NCI-H748 treated with DMSO at 0.1 percent for 48 hours (cell line): ENCODE results near the gene SLC17A9.

Source experiments
- DNase-seq: peaks from one replicate; lab custom pipeline; 2025; lab: John Stamatoyannopoulos, UW

Gene SLC17A9, protein sequence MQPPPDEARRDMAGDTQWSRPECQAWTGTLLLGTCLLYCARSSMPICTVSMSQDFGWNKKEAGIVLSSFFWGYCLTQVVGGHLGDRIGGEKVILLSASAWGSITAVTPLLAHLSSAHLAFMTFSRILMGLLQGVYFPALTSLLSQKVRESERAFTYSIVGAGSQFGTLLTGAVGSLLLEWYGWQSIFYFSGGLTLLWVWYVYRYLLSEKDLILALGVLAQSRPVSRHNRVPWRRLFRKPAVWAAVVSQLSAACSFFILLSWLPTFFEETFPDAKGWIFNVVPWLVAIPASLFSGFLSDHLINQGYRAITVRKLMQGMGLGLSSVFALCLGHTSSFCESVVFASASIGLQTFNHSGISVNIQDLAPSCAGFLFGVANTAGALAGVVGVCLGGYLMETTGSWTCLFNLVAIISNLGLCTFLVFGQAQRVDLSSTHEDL

DNA sequence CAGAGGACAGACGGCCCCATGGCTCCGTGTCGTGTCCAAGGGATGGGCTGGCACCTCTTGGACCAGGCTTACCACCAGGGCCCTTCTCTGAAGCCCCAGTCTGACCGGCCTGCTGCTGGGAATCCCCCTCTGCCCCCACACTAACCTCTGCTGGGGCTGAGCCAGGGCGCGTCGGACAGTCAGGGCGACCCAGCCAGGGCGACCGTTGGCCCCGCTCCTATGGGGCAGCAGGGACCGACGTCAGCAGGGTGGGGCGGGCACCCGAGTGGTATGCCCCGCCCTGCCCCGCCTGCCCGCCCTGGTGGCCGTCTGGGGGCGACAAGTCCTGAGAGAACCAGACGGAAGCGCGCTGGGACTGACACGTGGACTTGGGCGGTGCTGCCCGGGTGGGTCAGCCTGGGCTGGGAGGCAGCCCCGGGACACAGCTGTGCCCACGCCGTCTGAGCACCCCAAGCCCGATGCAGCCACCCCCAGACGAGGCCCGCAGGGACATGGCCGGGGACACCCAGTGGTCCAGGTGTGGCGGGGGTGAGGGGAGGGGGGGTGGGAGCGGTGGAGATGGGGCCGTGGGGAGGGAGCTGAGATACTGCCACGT is at the start of gene SLC17A9:
Gene SLC17A9, plus strand, starts transcription at position 337 of the 595 bp plus-strand sequence. Its CDS starts 122 bp downstream, at position 459.
- no peak for DNase-seq

DNA sequence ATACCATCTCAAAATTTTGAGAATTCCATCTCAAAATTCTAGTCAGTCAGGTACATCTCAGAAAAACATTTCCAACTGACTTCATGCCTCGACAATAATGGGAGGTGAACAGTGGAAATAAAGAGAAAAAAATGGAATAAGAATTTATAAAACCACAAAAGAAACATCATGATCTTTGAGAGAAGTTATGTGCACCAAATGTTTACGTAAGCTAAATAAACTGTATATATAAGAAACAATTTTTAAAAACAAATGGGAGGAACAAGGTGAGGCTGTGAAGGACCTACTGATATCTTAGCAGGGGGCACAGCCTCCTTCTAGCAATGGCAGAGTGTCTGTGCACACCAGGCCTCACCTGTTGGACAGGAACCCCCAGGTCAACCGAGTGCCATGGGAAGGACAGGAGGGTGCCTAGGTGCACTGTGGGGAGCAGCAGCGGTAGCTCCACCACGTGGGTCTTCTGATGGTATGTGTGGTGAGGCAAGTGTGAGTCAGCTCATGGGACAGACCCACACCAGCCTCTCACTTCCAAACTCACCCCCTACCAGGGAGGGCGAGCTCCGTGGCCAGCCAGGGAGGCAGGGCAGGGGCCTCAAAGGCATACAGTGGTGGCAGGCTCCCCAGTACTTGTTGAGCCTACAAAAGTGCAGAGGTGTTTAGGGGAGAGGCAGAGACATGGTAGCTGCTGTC is 49.4 kb upstream of the SLC17A9 start:
- no peak for DNase-seq

DNA sequence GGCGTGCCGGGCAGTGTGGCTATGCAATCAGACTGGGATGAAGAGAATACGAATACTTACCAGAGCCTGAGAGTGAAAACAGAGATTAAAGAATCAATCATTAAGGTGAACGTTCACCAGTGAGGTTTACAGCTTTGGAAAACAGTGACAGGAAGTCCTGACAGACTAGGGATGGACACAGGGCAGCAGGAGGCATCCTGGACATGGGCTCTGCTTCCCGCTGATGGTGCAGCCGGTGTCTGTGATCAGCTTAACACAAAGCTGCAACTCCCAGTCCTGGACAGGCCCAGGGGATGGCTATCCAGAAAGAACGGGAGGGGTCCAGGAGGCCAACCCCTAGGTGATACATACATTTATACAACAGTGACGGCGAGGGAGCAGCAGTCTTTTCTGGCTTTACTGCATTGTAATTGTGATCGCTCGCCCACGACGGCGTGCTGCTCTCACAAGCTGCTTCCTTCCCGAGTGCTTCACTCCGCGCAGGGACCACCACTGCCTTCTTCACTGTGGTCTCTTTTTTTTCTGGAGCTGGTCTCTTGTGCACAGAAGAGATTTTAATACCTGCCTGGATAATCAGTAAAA is 46.9 kb upstream of the SLC17A9 start:
- no peak for DNase-seq

DNA sequence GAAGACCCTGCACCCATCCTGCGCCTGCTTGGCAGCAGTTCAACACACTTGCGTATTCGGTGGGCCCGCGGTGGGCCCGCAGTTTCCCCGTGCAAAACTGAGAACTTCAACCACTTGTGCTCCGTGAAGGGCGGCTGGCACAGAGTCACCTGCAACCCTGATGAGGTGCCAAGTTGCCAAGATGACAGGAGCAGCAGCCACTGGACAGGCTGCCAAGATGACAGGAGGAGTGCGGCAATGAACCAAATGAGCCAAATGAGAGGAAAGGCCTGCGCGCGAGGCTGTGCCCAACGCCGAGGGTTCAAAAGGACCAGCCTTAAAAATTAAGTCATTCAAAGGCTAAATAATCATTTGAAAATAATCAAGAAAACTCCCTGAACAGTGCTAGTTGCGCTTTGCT is 46.3 kb upstream of the SLC17A9 start:
- no peak for DNase-seq

GRCh38 chr20:62906647-62907375 is 45.7 kb upstream of the SLC17A9 start:
- no peak for DNase-seq

DNA sequence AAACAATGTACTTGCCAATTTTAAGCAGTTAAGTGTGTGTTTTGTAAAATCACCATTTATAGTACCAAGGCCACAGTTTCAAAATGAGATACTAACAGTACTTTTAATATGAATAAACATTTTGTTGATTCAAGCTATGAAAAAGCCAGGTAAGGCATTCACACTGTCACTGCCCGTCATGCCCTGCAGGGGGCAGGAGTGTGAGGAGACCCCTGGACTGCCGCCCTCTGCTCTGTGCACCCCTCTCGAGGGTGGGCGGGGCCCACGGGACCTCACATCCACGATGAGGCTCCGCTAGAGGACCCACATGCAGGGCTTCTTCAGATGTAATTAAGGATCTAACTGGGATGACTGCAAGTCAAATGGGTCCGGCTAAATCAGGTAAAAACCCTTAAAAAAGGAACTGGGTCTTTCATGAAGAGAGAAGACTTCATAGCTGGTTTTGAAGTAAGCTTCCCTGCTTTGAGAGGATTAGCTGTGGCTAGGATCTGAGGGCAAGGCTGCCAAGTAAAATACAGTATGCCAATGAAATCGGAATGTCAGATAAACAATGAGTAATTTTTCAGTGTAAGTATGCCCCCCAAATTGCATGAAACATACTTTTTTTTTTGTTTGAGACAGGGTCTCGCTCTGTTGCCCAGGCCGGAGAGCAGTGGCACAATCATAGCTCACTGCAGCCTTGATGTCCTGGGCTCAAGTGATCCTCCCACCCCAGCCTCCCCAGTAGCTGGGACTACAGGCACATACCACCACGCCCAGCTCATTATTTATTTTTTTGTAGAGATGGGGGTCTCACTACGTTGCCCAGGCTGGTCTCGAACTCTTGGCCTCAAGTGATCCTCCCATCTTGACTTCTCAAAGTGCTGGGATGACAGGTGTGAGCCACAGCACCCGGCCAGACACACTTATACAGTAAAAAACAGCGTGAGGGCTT is 44.9 kb upstream of the SLC17A9 start:
- no peak for DNase-seq

DNA sequence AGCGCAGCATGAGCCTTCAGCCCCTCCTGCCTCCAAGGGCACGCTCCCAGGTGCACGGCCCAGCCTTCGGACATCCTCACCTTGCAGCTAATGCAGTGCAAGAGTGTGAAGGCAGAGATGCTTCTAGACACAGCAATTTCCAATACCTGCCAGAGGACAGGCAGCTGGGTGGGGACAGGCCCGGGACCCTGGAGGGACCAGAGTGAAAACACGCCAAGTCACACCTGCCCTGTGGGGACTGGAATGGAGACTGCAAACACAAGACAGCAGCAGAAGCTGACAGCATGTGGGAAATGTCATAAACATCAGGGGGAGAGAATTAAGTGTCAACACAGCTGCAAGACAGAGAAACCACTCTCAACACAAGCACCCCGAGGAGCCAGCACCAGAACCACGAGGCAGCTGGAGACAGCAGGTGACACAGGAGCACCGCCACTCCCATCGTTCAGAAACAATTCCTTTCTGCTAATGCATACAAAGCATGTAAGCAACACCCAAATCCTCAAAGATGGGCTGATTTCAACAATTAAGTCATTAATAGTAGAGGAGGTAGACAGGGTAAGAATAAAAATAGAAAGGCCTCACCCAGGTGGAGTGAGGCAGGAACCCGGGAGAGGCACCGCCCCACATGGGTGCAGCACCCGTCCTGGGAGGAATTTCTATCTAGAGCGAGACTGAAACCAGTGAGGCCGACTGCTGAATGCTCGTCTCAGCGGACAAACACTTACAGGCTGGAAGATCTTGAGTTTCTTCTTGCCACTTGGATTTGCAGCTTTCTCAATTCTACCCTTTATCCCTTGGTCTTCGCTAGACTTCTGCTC is 43.3 kb upstream of the SLC17A9 start:
- DNase-seq, result peak; percentile 87

DNA sequence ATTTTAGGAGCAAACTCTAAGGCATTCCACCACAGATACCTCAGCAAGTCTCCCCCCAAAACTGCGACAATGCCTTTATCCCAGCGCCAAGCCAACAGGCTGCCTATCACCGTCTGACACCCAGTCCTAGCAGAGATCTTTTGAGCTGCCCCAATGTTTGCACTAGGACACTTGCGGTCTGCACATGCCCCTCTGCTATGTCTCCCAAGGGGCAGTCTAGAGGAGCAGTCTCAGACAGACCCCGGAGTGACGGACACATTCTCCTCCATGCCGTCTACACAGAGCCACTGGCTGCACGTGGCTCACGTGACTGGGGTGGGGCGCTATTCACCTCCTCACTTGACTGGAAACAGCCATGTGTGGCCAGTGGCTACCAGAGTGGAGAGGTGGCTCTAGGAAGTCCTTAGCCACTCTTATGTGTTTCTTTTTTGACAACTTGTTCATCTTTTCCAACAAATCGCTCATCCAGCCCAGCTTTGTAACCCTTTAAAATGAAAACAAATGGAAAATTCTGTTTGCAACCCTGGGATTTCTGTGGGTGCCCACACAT is 42.2 kb upstream of the SLC17A9 start:
- no peak for DNase-seq

DNA sequence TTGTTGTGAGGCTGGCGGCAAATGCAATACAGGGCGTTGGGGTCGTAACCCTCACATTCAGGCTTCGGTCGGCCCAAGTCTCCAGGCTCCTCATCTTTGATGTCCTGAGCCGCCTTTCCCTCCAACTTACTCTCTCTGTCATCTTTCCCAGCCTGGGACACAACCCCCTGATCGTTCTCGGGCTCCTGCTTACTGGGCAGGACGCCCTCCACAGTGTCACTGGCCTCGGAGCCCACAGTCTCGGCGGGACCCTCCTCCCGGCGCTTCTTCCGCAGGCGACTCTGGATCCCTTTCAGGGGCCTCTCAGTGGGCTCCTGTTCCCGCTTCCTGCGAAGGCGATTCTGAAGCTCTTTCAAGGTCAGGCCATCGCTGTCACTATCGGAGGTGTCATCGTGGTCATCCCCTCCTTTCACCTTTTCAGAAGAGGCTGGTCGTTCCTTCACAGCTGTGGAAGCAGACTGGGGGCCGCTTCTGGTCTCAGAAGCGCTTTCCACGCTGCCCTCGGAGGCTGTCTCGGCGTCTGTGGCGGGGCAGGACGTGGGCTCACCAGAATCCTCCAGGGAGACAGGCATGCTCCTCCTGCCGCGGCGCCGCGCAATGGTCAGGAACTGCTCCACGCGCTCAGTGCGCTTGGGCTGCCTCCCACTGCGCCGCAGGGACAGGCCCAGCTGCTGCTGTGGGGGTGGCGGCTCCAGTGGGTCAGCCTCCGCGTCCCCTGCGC is 41.6 kb upstream of the SLC17A9 start:
- no peak for DNase-seq

- DNase-seq, result no peak
Observed at GRCh38 chr20:62911701-62912280, 40.7 kb upstream of the SLC17A9 start.

GRCh38 chr20:62913043-62913630 is 39.4 kb upstream of the SLC17A9 start:
- DNase-seq, result no peak

DNA sequence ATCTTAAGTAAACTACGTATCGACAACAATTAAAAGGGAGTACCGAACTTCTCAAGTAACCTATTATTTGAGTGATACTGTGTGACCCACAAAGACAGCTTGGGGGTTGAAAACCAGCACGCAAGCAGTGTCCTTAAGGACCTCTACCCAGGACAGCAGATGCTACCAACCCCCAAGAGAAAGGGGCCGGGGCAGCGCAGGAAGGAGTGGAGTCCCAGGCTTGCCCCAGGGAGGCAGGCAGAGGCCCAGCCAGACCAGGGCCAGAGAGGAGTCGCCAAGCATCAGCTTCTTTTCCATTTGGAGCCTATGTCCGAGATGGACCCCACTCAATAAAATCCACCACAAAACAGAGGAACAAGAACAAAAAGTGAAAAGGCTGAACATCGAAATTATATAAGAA is 38.1 kb upstream of the SLC17A9 start:
- no peak for DNase-seq

DNA sequence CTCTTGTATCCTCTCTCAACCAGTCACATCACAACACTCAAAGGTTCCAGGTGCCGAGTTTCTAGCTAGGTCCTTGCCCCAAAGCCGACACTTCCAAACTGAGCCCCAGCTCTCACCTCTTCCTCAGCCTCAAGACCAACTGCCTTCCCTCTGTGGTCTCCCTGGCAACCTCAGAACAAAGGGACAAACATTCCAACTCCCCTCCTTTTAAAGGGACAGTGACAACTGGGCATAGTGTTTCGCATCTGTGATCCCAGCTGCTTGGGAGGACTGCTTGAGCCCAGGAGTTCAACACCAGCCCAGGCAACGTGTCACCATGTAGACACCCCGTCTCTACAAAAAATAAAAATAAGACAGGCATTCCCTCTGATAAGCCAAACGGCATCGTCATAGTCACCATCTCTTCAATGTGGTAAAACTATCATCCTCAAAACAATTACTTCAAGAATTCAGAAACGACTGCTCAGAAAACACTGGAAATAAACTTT is 37.5 kb upstream of the SLC17A9 start:
- DNase-seq, result peak; percentile 21

- DNase-seq, result no peak
Observed at GRCh38 chr20:62916703-62917476, 35.6 kb upstream of the SLC17A9 start.

- DNase-seq, result no peak
Observed at GRCh38 chr20:62917720-62918119, 34.8 kb upstream of the SLC17A9 start.

DNA sequence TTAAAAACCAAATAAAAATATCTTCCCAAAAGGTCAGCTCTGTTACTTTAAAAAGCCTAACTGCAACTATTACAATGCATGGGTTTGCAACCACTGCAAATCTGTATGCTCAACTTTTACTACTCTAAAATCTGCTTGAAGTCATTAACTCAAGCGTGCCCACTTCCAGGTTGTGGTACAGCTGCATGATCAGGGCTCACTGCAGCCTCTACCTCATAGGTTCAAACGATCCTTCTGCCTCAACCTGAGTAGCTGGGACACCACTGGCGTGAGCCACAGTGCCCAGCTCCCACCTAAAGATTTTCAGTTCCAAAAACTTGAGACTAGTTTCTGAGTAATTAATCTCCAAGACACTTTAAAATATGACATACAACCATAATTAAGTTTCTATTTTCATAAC is 34.4 kb upstream of the SLC17A9 start:
- no peak for DNase-seq

GRCh38 chr20:62918831-62919230 is 33.7 kb upstream of the SLC17A9 start:
- DNase-seq, result no peak
